ENCODE measurements around the gene SLC22A5. TPM values are rescaled to one million over a fixed set of nuclear protein-coding genes. Genes with fewer than 3 reads are reported as not detected.
"Not testable (repeated sequence)": the region's sequence is repeated elsewhere in the genome, so short reads cannot be mapped to it uniquely, and the experiment has no call there.

The SLC22A5 gene
- total RNA-seq, 4 donors from 2014 or later, result 34.6 to 129 (median 67.8) TPM

DNA sequence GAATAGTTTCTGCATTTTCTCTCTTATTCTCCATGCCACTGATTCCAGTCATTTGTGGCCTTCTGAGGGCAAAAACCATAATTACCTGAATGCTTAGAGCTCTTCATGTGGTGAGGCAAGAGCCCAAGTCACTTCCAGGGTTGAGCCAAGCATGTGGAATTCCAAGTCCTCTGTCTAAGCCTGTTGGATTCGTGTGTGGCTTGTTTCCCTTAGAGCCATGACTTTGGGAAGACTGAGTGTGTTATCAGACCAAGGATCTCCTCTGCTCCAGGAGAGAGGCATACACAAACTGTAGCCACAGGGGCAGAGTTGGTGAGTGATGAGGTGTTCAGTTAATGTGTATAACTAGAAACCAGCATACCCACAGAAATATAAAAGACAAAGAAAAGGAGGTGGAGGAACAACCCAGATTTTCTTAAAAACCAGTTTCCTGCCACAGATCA lies 27.1 kb downstream of the SLC22A5 start:
- intact Hi-C loops (cut with DNase I; ENCODE audit: low total_unique reads), result no loop called here
- Histone ChIP-seq H3K4me1 (no peaks in the 10 kb centered on the region), H3K27me3 (no peaks in the 10 kb centered on the region), H3K4me3 (no peak overlapping the region), H3K9me3 (no peaks in the 10 kb centered on the region), H3K27ac (no peak overlapping the region), H3K36me3 (peaks cover 0 to 14% (median 6%) of the 10 kb centered on the region in 4 donors)
- TF ChIP-seq EP300 (IDR thresholded peaks at IDR 0.05; ENCODE audit: low read depth) (no peak), POLR2A (IDR thresholded peaks at IDR 0.05) (no peak), POLR2AphosphoS5 (IDR thresholded peaks at IDR 0.05) (no peak)
- TF ChIP-seq, protein P1, sequence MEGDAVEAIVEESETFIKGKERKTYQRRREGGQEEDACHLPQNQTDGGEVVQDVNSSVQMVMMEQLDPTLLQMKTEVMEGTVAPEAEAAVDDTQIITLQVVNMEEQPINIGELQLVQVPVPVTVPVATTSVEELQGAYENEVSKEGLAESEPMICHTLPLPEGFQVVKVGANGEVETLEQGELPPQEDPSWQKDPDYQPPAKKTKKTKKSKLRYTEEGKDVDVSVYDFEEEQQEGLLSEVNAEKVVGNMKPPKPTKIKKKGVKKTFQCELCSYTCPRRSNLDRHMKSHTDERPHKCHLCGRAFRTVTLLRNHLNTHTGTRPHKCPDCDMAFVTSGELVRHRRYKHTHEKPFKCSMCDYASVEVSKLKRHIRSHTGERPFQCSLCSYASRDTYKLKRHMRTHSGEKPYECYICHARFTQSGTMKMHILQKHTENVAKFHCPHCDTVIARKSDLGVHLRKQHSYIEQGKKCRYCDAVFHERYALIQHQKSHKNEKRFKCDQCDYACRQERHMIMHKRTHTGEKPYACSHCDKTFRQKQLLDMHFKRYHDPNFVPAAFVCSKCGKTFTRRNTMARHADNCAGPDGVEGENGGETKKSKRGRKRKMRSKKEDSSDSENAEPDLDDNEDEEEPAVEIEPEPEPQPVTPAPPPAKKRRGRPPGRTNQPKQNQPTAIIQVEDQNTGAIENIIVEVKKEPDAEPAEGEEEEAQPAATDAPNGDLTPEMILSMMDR (IDR thresholded peaks at IDR 0.05), result no peak
- WGBS, 2 donors (ENCODE audit: low coverage in 1 of 2), result 67% methylated on average over 1 of the region's 1 CpG; no CpG with 5 or more reads in 1 of the 2 donors
- in situ Hi-C loops (cut with MboI; ENCODE audit: low pct_ligation_motif_present in 1 of 4, low pct_unique_long_range_greater_than_20kb in 1 of 4, low sequenced_read_pairs in 3 of 4), result loop anchor here (25.0 kb wide), 4 partner anchors 316 to 441 kb away; partner anchors contain the start of genes SOWAHA (in 2 of the 4), SEPTIN8 (in 1 of the 4) and SHROOM1 (in 1 of the 4)
- no peak for DNase-seq

- H3K36me3 ChIP-seq, result peaks cover 0 to 14% (median 6%) of the 10 kb centered on the region in 4 donors
- no peak overlapping the region for H3K27ac ChIP-seq
- intact Hi-C loops (cut with DNase I; ENCODE audit: low total_unique reads), result no loop called here
- no peaks in the 10 kb centered on the region for H3K4me1 ChIP-seq
- no peaks in the 10 kb centered on the region for H3K27me3 ChIP-seq
- no peak overlapping the region for H3K4me3 ChIP-seq
- H3K9me3 ChIP-seq, result no peaks in the 10 kb centered on the region
- TF ChIP-seq EP300 (IDR thresholded peaks at IDR 0.05; ENCODE audit: low read depth) (no peak), POLR2AphosphoS5 (IDR thresholded peaks at IDR 0.05) (no peak), POLR2A (IDR thresholded peaks at IDR 0.05) (no peak)
- TF ChIP-seq, protein P1 (IDR thresholded peaks at IDR 0.05), result no peak
- WGBS, 2 donors (ENCODE audit: low coverage in 1 of 2), result 83 to 96% methylated on average over 2 of the region's 2 CpGs
- DNase-seq, result no peak
- in situ Hi-C loops (cut with MboI; ENCODE audit: low pct_ligation_motif_present in 1 of 4, low pct_unique_long_range_greater_than_20kb in 1 of 4, low sequenced_read_pairs in 3 of 4), result loop anchor here (25.0 kb wide), 4 partner anchors 315 to 440 kb away; partner anchors contain the start of genes SOWAHA (in 2 of the 4), SEPTIN8 (in 1 of the 4) and SHROOM1 (in 1 of the 4)
Measured at GRCh38 chr5:132397224-132397623, 27.7 kb downstream of the SLC22A5 start.

DNA sequence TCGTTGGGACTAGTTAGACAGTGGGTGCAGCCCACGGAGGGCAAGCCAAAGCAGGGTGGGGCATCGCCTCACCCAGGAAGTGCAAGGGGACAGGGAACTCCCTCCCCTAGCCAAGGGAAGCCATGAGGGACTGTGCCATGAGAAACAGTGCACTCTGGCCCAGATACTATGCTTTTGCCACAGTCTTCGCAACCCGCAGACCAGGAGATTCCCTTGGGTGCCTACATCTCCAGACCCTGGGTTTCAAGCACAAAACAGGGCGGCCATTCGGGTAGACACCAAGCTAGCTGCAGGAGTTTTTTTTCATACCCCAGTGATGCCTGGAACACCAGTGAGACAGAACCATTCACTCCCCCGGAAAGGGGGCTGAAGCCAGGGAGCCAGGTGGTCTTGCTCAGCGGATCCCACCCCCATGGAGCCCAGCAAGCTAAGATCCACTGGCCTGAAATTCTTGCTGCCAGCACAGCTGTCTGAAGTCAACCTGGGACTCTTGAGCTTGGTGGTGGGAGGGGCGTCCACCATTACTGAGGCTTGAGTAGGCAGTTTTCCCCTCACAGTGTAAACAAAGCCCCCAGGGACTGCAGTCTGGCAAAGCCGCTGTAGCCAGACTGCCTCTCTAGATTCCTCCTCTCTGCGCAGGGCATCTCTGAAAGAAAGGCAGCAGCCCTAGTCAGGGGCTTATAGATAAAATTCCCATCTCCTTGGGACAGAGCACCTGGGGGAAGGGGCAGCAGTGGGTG lies 28.6 kb downstream of the SLC22A5 start:
- H3K4me3 ChIP-seq; H3K4me1 ChIP-seq; intact Hi-C loops (cut with DNase I; ENCODE audit: low total_unique reads); DNase-seq; H3K27me3 ChIP-seq; H3K27ac ChIP-seq; H3K9me3 ChIP-seq: not testable (repeated sequence)
- peaks cover 0 to 14% (median 6%) of the 10 kb centered on the region in 4 donors for H3K36me3 ChIP-seq
- WGBS, 2 donors (ENCODE audit: low coverage in 1 of 2), result 50 to 85% methylated on average over 2 to 11 of the region's 12 CpGs
- in situ Hi-C loops (cut with MboI; ENCODE audit: low pct_ligation_motif_present in 1 of 4, low pct_unique_long_range_greater_than_20kb in 1 of 4, low sequenced_read_pairs in 3 of 4), result loop anchor here (25.0 kb wide), 4 partner anchors 314 to 439 kb away; partner anchors contain the start of genes SOWAHA (in 2 of the 4), SEPTIN8 (in 1 of the 4) and SHROOM1 (in 1 of the 4)

DNA sequence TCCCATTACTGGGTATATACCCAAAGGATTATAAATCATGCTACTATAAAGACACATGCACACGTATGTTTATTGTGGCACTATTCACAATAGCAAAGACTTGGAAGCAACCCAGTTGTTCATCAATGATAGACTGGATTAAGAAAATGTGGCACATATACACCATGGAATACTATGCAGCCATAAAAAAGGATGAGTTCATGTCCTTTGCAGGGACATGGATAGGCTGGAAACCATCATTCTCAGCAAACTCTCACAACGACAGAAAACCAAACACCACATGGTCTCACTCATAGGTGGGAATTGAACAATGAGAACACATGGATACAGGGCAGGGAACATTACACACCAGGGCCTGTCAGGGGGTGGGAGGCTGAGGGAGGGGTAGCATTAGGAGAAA lies 34.5 kb downstream of the SLC22A5 start:
- intact Hi-C loops (cut with DNase I; ENCODE audit: low total_unique reads), result loop anchor here (10.0 kb wide), 1 partner anchor 621 kb away; the partner anchor contains the start of gene ZCCHC10
- DNase-seq; H3K36me3 ChIP-seq; H3K27ac ChIP-seq; H3K4me3 ChIP-seq; H3K9me3 ChIP-seq; H3K27me3 ChIP-seq; H3K4me1 ChIP-seq; in situ Hi-C loops (cut with MboI; ENCODE audit: low pct_ligation_motif_present in 1 of 4, low pct_unique_long_range_greater_than_20kb in 1 of 4, low sequenced_read_pairs in 3 of 4): not testable (repeated sequence)
- 83 to 89% methylated on average over 2 of the region's 2 CpGs for WGBS, 2 donors (ENCODE audit: low coverage in 1 of 2)

- in situ Hi-C loops (cut with MboI; ENCODE audit: low pct_ligation_motif_present in 1 of 4, low pct_unique_long_range_greater_than_20kb in 1 of 4, low sequenced_read_pairs in 3 of 4) (no loop called here), intact Hi-C loops (cut with DNase I; ENCODE audit: low total_unique reads) (loop anchor here (10.0 kb wide), 1 partner anchor 619 kb away; the partner anchor contains the start of gene ZCCHC10)
- H3K4me3 ChIP-seq, result no peak overlapping the region
- H3K36me3 ChIP-seq, result no peaks in the 10 kb centered on the region
- 67 to 75% methylated on average over 1 of the region's 1 CpG for WGBS, 2 donors (ENCODE audit: low coverage in 1 of 2)
- TF ChIP-seq, protein P1 (IDR thresholded peaks at IDR 0.05), result no peak
- DNase-seq, result no peak
- no peaks in the 10 kb centered on the region for H3K27me3 ChIP-seq
- no peak overlapping the region for H3K27ac ChIP-seq
- no peaks in the 10 kb centered on the region for H3K9me3 ChIP-seq
- H3K4me1 ChIP-seq, result peaks cover 10 to 21% (median 14%) of the 10 kb centered on the region in 4 donors
Measured at GRCh38 chr5:132405646-132406045, 36.1 kb downstream of the SLC22A5 start.
